ENCODE measurements around the gene ZNF70.

DNA sequence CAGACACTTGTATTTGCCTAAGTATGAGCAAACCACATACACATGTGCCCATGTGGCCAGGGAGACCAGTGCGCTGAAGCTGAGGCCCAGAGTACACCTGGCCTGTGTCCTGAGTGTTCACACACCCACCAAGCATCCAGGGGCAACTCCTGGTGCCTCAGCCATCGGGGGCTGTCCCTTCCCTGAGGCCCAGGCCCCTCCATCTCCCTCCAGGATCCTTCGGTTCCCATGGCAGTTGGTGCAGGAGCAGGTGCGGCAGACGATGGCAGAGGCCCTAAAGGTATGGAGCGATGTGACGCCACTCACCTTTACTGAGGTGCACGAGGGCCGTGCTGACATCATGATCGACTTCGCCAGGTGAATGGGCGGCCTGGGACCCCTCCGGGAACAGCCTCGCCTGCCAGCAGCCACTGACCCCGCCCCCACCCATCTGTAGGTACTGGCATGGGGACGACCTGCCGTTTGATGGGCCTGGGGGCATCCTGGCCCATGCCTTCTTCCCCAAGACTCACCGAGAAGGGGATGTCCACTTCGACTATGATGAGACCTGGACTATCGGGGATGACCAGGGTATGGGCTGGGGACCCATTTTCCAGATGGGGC, 29.3 kb upstream of the ZNF70 start:
- TF ChIP-seq CTCF (IDR thresholded peaks at IDR 0.05), result no peak
- TF ChIP-seq POLR2A (IDR thresholded peaks at IDR 0.05), result no peak
